Fibroblast of villous mesenchyme (primary cell): ENCODE data around the gene CSNK1A1L. TPM values are rescaled to one million over a fixed set of nuclear protein-coding genes. Genes with fewer than 3 reads are reported as not detected.

Source experiments
- total RNA-seq: library from RNA; depleted of rRNA; stranded (reverse); fragments of >200 nt; gene quantifications from 2 replicates; pipeline ENCODE4 v1.2.3, GENCODE V29; 2012

CSNK1A1L gene
- total RNA-seq, 1 donor, result not detected

Other genes starting within 250 kb of the CSNK1A1L start
- gene SMAD9, start 185.4 kb downstream of the CSNK1A1L start, total RNA-seq, result 4.2 and 4.3 TPM in 2 replicates
- gene ALG5, start 106.3 kb downstream of the CSNK1A1L start, total RNA-seq, result 36.4 and 47.9 TPM in 2 replicates
- gene EXOSC8, start 104.9 kb downstream of the CSNK1A1L start, total RNA-seq, result 38.0 and 47.7 TPM in 2 replicates
- 68.0 and 105 TPM in 2 replicates for gene SUPT20H, start 46.0 kb downstream of the CSNK1A1L start, total RNA-seq